Endodermal cell (in vitro differentiated cells): ENCODE data around the gene MAP2K6. TPM values are rescaled to one million over a fixed set of nuclear protein-coding genes. Genes with fewer than 3 reads are reported as not detected.

ENCODE experiments used
- DNase-seq: peaks from one replicate; pipeline ENCODE4 v3.0.0-alpha.2; 2017
- H3K27ac ChIP-seq: 2 replicates; pipeline ENCODE4 v1.5.1; 2013; ENCODE audit warnings: mild to moderate bottlenecking, low read depth, low read length, moderate library complexity
- H3K27me3 ChIP-seq: 2 replicates; pipeline ENCODE4 v1.6.1; 2013; ENCODE audit warnings: mild to moderate bottlenecking, low read length, moderate library complexity; ENCODE audit not compliant: insufficient read depth, control insufficient read depth, poor library complexity, severe bottlenecking
- H3K36me3 ChIP-seq: 2 replicates; pipeline ENCODE4 v1.7.0; 2013; ENCODE audit warnings: mild to moderate bottlenecking, low read length, moderate library complexity; ENCODE audit not compliant: control insufficient read depth, insufficient read depth
- H3K4me1 ChIP-seq: one replicate; pipeline ENCODE4 v1.7.0; 2013; ENCODE audit warnings: low read length; ENCODE audit not compliant: control insufficient read depth, insufficient read depth
- H3K4me3 ChIP-seq: 2 replicates; pipeline ENCODE4 v1.5.1; 2013; ENCODE audit warnings: mild to moderate bottlenecking, low read length, moderate library complexity
- H3K9ac ChIP-seq: 2 replicates; pipeline ENCODE4 v1.6.1; 2013; ENCODE audit warnings: mild to moderate bottlenecking, low read length, moderate library complexity; ENCODE audit not compliant: poor library complexity, severe bottlenecking; ENCODE audit errors: extremely low read depth
- H3K9me3 ChIP-seq: 2 replicates; pipeline ENCODE4 v1.6.1; 2013; ENCODE audit warnings: mild to moderate bottlenecking, low read length, moderate library complexity; ENCODE audit not compliant: control insufficient read depth
- H3K27ac Mint-ChIP-seq: 2 replicates; pipeline ENCODE4 v1.8.0; 2020; ENCODE audit warnings: mixed read lengths
- H3K27me3 Mint-ChIP-seq: 2 replicates; pipeline ENCODE4 v1.8.0; 2021; ENCODE audit warnings: mild to moderate bottlenecking, mixed read lengths; ENCODE audit not compliant: insufficient read depth
- H3K36me3 Mint-ChIP-seq: 2 replicates; pipeline ENCODE4 v1.8.0; 2020; ENCODE audit warnings: low read depth, mixed read lengths
- H3K4me1 Mint-ChIP-seq: 2 replicates; pipeline ENCODE4 v1.8.0; 2020; ENCODE audit warnings: mixed read lengths
- H3K4me3 Mint-ChIP-seq: 2 replicates; pipeline ENCODE4 v1.8.0; 2020; ENCODE audit warnings: mild to moderate bottlenecking, moderate library complexity, mixed read lengths
- H3K9me3 Mint-ChIP-seq: 2 replicates; pipeline ENCODE4 v1.8.0; 2020; ENCODE audit warnings: mild to moderate bottlenecking, mixed read lengths
- WGBS, 2 experiments: methylation state at CpG; one replicate each; pipeline versions ENCODE4 v1.1.5 to v1.1.7; 2013; ENCODE audit warnings: missing lambda C conversion rate in 2 of 2, mixed read lengths in 1 of 2; ENCODE audit not compliant: insufficient coverage in 1 of 2, insufficient read length in 1 of 2; 5-methylcytosine and 5-hydroxymethylcytosine counted together
- total RNA-seq, 2 donors: library from RNA; stranded (reverse); fragmentation: NEBNext Ultra II Directional in 1 of 2; extraction: Animal tissue kit (Norgen Biotek cat#: 25700) in 1 of 2; gene quantifications; 2 replicates in 1 of 2; 3 replicates in 1 of 2; pipeline ENCODE4 v1.2.1, GENCODE V29; 2021
- TF ChIP-seq, protein P1 (sequence below): fragments of 200-600 bp; sonication (generic); conservative IDR thresholded peaks from 2 replicates; pipeline ENCODE4 v1.5.0; 2021; ENCODE audit warnings: antibody characterized with exemption, mild to moderate bottlenecking

The MAP2K6 gene
- total RNA-seq, 2 donors from 2014 or later: 42.2 to 55.3 TPM

DNA sequence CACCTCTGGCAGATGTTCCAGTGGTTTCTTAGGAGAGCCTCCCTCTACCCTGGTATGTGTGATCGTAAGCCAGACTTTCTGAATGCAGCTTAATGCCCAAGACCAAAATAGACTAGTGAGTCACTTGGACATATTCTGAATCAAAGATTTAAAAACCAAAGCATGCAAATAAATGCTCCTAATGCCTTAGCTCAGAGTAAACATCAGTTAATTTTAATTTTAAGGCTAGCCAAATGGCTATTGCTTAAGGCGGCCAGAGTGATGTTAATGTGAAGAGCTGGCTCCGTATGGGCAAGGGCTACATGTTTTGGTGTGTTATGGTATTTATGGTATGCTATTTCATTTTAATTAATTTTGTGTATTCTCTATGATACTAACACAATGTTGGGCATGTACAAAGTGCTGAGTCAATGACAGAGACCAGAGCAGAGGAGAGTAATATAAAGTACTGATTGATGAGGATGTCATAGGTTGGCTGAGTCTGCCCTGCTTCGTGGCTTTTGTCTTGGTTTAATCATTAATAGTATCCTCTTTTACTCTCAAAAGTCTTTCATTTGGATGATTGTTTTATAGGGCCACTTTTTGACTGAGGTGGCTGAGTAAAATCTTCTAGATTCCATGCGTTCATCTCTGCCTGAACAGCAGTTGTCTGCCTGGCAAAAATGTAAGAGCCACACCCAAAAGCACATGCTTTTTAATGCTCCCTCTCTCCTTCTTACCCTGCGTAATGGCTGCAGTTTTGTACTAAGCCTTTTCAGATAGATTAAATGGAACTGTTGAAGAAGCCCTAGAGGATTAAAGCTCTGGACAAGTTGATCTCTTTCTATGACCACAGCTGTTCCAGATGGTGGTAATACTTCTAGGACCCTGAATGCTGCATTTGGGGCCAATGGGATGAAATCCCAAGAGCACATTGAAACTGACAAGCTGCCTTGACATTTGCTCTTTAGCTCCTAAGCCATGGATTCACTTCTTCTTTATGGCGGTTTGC, 59.6 kb downstream of the MAP2K6 start:
- WGBS, 2 experiments: 93 to 97% methylated on average over 3 to 6 of the region's 7 CpGs
- peak overlapping the region; percentile 62 for H3K27ac ChIP-seq
- H3K9ac ChIP-seq: no peak overlapping the region
- Mint-ChIP-seq H3K4me1 (peaks cover 23% of the 10 kb centered on the region), H3K9me3 (peaks cover 1% of the 10 kb centered on the region), H3K4me3 (no peak overlapping the region), H3K27ac (no peak overlapping the region), H3K27me3 (no peaks in the 10 kb centered on the region), H3K36me3 (peaks cover 14% of the 10 kb centered on the region)
- H3K36me3 ChIP-seq: no peaks in the 10 kb centered on the region
- H3K4me1 ChIP-seq: peaks cover 4% of the 10 kb centered on the region
- H3K4me3 ChIP-seq: no peak overlapping the region
- H3K9me3 ChIP-seq: peaks cover 8% of the 10 kb centered on the region
- H3K27me3 ChIP-seq: no peaks in the 10 kb centered on the region
- TF ChIP-seq, protein P1, sequence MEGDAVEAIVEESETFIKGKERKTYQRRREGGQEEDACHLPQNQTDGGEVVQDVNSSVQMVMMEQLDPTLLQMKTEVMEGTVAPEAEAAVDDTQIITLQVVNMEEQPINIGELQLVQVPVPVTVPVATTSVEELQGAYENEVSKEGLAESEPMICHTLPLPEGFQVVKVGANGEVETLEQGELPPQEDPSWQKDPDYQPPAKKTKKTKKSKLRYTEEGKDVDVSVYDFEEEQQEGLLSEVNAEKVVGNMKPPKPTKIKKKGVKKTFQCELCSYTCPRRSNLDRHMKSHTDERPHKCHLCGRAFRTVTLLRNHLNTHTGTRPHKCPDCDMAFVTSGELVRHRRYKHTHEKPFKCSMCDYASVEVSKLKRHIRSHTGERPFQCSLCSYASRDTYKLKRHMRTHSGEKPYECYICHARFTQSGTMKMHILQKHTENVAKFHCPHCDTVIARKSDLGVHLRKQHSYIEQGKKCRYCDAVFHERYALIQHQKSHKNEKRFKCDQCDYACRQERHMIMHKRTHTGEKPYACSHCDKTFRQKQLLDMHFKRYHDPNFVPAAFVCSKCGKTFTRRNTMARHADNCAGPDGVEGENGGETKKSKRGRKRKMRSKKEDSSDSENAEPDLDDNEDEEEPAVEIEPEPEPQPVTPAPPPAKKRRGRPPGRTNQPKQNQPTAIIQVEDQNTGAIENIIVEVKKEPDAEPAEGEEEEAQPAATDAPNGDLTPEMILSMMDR: no peak
- peak; percentile 35 for DNase-seq

DNA sequence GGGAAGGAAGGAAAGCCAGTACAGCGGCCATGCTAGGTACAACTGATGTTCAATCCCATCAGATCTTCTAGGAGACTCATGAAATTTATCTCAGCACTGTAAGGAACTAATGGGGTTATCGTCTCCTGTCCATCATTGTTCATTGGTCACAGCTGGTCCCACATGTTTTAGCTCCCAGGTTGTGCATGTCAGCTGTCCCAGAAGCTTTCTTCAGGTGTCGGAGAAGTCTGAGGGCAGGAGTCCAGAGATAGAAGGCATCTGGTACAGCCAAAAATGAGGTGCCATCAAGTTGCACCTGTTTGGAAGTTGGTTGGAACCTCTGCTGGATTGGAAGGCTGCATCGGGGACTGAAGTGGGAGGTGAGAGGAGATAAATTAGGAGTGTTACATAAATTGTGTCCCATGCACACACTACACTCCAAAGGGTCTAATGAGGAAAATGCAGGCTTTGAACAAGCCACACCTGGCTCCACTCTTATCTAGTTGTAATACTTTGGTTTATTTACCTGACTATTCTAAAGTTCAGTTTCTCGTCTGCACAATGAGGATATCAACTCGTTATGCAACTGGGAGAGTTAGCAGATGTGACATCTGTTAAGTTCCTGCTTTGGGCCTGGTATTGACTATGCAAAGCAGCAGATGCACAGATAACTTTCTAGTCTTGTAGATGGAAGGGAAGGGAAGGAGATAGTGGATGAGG, 62.9 kb downstream of the MAP2K6 start:
- Mint-ChIP-seq H3K4me1 (peaks cover 22% of the 10 kb centered on the region), H3K27me3 (no peaks in the 10 kb centered on the region), H3K9me3 (no peaks in the 10 kb centered on the region), H3K4me3 (no peak overlapping the region), H3K36me3 (peaks cover 2% of the 10 kb centered on the region), H3K27ac (no peak overlapping the region)
- TF ChIP-seq, protein P1: no peak
- H3K9me3 ChIP-seq: no peaks in the 10 kb centered on the region
- 89 to 96% methylated on average over 2 to 5 of the region's 6 CpGs for WGBS, 2 experiments
- peak; percentile 28 for DNase-seq
- H3K9ac ChIP-seq: no peak overlapping the region
- peaks cover 4% of the 10 kb centered on the region for H3K4me1 ChIP-seq
- H3K36me3 ChIP-seq: no peaks in the 10 kb centered on the region
- no peak overlapping the region for H3K27ac ChIP-seq
- H3K4me3 ChIP-seq: no peak overlapping the region
- H3K27me3 ChIP-seq: no peaks in the 10 kb centered on the region

DNA sequence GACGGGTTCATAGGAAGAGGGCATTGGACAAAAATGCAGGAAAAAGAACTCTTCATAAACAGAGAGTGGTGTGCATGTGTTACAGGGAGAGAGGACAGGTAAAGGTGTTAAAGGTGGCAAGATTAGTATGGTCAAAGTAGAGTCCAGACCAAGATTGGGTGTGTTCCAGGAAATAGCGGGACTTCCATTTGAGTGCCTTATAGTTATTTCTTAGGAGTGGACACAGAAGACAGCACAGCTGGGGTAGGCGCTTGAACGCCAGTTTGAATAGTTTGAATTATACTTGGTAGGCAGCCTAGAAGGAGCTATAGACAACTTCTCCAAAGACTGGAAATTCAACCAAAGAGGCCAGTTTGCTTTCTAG, 63.4 kb downstream of the MAP2K6 start:
- no peaks in the 10 kb centered on the region for H3K9me3 Mint-ChIP-seq
- no peak overlapping the region for H3K27ac Mint-ChIP-seq
- peak; percentile 14 for DNase-seq
- H3K27me3 Mint-ChIP-seq: no peaks in the 10 kb centered on the region
- no peak overlapping the region for H3K4me3 ChIP-seq
- H3K36me3 Mint-ChIP-seq: peaks cover 2% of the 10 kb centered on the region
- WGBS, 2 experiments: 94 to 100% methylated on average over 3 to 4 of the region's 4 CpGs
- H3K9me3 ChIP-seq: no peaks in the 10 kb centered on the region
- H3K9ac ChIP-seq: no peak overlapping the region
- no peak overlapping the region for H3K4me3 Mint-ChIP-seq
- no peaks in the 10 kb centered on the region for H3K36me3 ChIP-seq
- H3K4me1 ChIP-seq: peaks cover 4% of the 10 kb centered on the region
- peaks cover 25% of the 10 kb centered on the region for H3K4me1 Mint-ChIP-seq
- H3K27me3 ChIP-seq: no peaks in the 10 kb centered on the region
- H3K27ac ChIP-seq: no peak overlapping the region
- TF ChIP-seq, protein P1: no peak
